GM18517 (cell line): ENCODE data around the gene LSM6.

Experiments used
- ATAC-seq: cut with Tn5 transposase; IDR thresholded peaks from one replicate; pipeline ENCODE4 v1.9.1; 2021; ENCODE audit warnings: mild to moderate bottlenecking, moderate library complexity; ENCODE audit not compliant: unreplicated experiment

Gene LSM6

GRCh38 chr4:146183209-146183608 lies 7.7 kb downstream of the LSM6 start:
- ATAC-seq: no peak

- ATAC-seq: no peak
Measured at GRCh38 chr4:146186041-146186440, 10.5 kb downstream of the LSM6 start.

- no peak for ATAC-seq
Measured at GRCh38 chr4:146186596-146186995, 11.1 kb downstream of the LSM6 start.

- no peak for ATAC-seq
Measured at GRCh38 chr4:146190456-146190855, 14.9 kb downstream of the LSM6 start.

GRCh38 chr4:146191766-146192458 lies 16.4 kb downstream of the LSM6 start:
- ATAC-seq: no peak

GRCh38 chr4:146193628-146194027 lies 18.1 kb downstream of the LSM6 start:
- ATAC-seq: no peak

- no peak for ATAC-seq
Measured at GRCh38 chr4:146194212-146194611, 18.7 kb downstream of the LSM6 start.

GRCh38 chr4:146202665-146203064 lies 27.1 kb downstream of the LSM6 start:
- no peak for ATAC-seq

GRCh38 chr4:146207410-146207809 lies 31.9 kb downstream of the LSM6 start:
- no peak for ATAC-seq

GRCh38 chr4:146210890-146211289 lies 35.4 kb downstream of the LSM6 start:
- no peak for ATAC-seq

GRCh38 chr4:146211440-146211839 lies 35.9 kb downstream of the LSM6 start:
- ATAC-seq: no peak

- no peak for ATAC-seq
Measured at GRCh38 chr4:146212781-146213180, 37.3 kb downstream of the LSM6 start.

GRCh38 chr4:146214238-146214637 lies 38.7 kb downstream of the LSM6 start, which contains the start of gene REELD1:
Gene REELD1 (plus strand): TSS chr4:146214538. CDS start chr4:146216953, 2,415 bp downstream.
- no peak for ATAC-seq

GRCh38 chr4:146222313-146222712 lies 46.8 kb downstream of the LSM6 start:
- no peak for ATAC-seq

- no peak for ATAC-seq
Measured at GRCh38 chr4:146224326-146224966, 48.9 kb downstream of the LSM6 start.

- no peak for ATAC-seq
Measured at GRCh38 chr4:146229406-146229805, 53.9 kb downstream of the LSM6 start.

GRCh38 chr4:146232131-146232722 lies 56.7 kb downstream of the LSM6 start:
- ATAC-seq: no peak

GRCh38 chr4:146235654-146236177 lies 60.2 kb downstream of the LSM6 start:
- no peak for ATAC-seq

GRCh38 chr4:146236216-146236615 lies 60.7 kb downstream of the LSM6 start:
- ATAC-seq: no peak

- no peak for ATAC-seq
Measured at GRCh38 chr4:146237092-146237491, 61.6 kb downstream of the LSM6 start.

GRCh38 chr4:146238107-146238506 lies 62.6 kb downstream of the LSM6 start:
- no peak for ATAC-seq
